ENCODE results near the gene ELOVL7.
A peak's percentile ranks its signal among the peaks of the same experiment; 100 is the strongest.

The ELOVL7 gene

GRCh38 chr5:60710362-60710761 is 133.7 kb downstream of the ELOVL7 start:
- Histone ChIP-seq H3K4me1 (ENCODE audit: insufficient read depth, low read length, severe bottlenecking) (no peaks in the 10 kb centered on the region), H3K27me3 (ENCODE audit: insufficient read depth, low read length) (no peaks in the 10 kb centered on the region), H3K27ac (ENCODE audit: low read depth, low read length, poor library complexity, severe bottlenecking) (no peak overlapping the region), H2AFZ (ENCODE audit: low read length) (no peak overlapping the region), H3K79me2 (ENCODE audit: insufficient read depth, low read length) (no peaks in the 10 kb centered on the region), H3F3A (ENCODE audit: insufficient read depth, low read length) (no peaks in the 10 kb centered on the region), H3K4me3 (ENCODE audit: low read depth, low read length, poor library complexity, severe bottlenecking) (no peak overlapping the region), H3K9me2 (ENCODE audit: low read depth, low read length) (no peaks in the 10 kb centered on the region), H3K9ac (ENCODE audit: low read length) (no peak overlapping the region), H3K9me3 (ENCODE audit: low read length) (no peaks in the 10 kb centered on the region), H3K36me3 (ENCODE audit: insufficient read depth, low read length) (no peaks in the 10 kb centered on the region), H3K4me2 (ENCODE audit: low read length) (no peak overlapping the region), H4K20me1 (ENCODE audit: insufficient read depth, low read length) (no peaks in the 10 kb centered on the region)
- TF ChIP-seq CTCF (IDR thresholded peaks at IDR 0.05; ENCODE audit: low read length): peak; percentile 10; the same call in 1 of the 2 replicates
- no peak for TF ChIP-seq EZH2 (IDR thresholded peaks at IDR 0.05; ENCODE audit: borderline replicate concordance, low read length)

GRCh38 chr5:60705144-60705543 is 138.9 kb downstream of the ELOVL7 start:
- no peak overlapping the region for H3K9ac ChIP-seq (ENCODE audit: low read length)
- H3K27ac ChIP-seq (ENCODE audit: low read depth, low read length, poor library complexity, severe bottlenecking): no peak overlapping the region
- TF ChIP-seq EZH2 (IDR thresholded peaks at IDR 0.05; ENCODE audit: borderline replicate concordance, low read length): no peak
- no peak for TF ChIP-seq CTCF (IDR thresholded peaks at IDR 0.05; ENCODE audit: low read length)
- H3K9me3 ChIP-seq (ENCODE audit: low read length): no peaks in the 10 kb centered on the region
- H3K79me2 ChIP-seq (ENCODE audit: insufficient read depth, low read length): no peaks in the 10 kb centered on the region
- H3K9me2 ChIP-seq (ENCODE audit: low read depth, low read length): no peaks in the 10 kb centered on the region
- H3K36me3 ChIP-seq (ENCODE audit: insufficient read depth, low read length): no peaks in the 10 kb centered on the region
- H3K4me3 ChIP-seq (ENCODE audit: low read depth, low read length, poor library complexity, severe bottlenecking): no peak overlapping the region
- no peak overlapping the region for H3K4me2 ChIP-seq (ENCODE audit: low read length)
- H2AFZ ChIP-seq (ENCODE audit: low read length): no peak overlapping the region
- peaks cover 13% of the 10 kb centered on the region for H3K4me1 ChIP-seq (ENCODE audit: insufficient read depth, low read length, severe bottlenecking)
- no peaks in the 10 kb centered on the region for H3F3A ChIP-seq (ENCODE audit: insufficient read depth, low read length)
- no peaks in the 10 kb centered on the region for H3K27me3 ChIP-seq (ENCODE audit: insufficient read depth, low read length)
- no peaks in the 10 kb centered on the region for H4K20me1 ChIP-seq (ENCODE audit: insufficient read depth, low read length)

- H3K9me3 ChIP-seq (ENCODE audit: low read length): no peaks in the 10 kb centered on the region
- H3K4me3 ChIP-seq (ENCODE audit: low read depth, low read length, poor library complexity, severe bottlenecking): no peak overlapping the region
- no peak overlapping the region for H3K9ac ChIP-seq (ENCODE audit: low read length)
- no peaks in the 10 kb centered on the region for H3K27me3 ChIP-seq (ENCODE audit: insufficient read depth, low read length)
- H3F3A ChIP-seq (ENCODE audit: insufficient read depth, low read length): no peaks in the 10 kb centered on the region
- H4K20me1 ChIP-seq (ENCODE audit: insufficient read depth, low read length): no peaks in the 10 kb centered on the region
- TF ChIP-seq CTCF (IDR thresholded peaks at IDR 0.05; ENCODE audit: low read length) (no peak), EZH2 (IDR thresholded peaks at IDR 0.05; ENCODE audit: borderline replicate concordance, low read length) (no peak)
- H3K4me2 ChIP-seq (ENCODE audit: low read length): no peak overlapping the region
- no peaks in the 10 kb centered on the region for H3K36me3 ChIP-seq (ENCODE audit: insufficient read depth, low read length)
- peaks cover 16% of the 10 kb centered on the region for H3K4me1 ChIP-seq (ENCODE audit: insufficient read depth, low read length, severe bottlenecking)
- H3K27ac ChIP-seq (ENCODE audit: low read depth, low read length, poor library complexity, severe bottlenecking): no peak overlapping the region
- H3K79me2 ChIP-seq (ENCODE audit: insufficient read depth, low read length): peaks cover 5% of the 10 kb centered on the region
- H3K9me2 ChIP-seq (ENCODE audit: low read depth, low read length): no peaks in the 10 kb centered on the region
- no peak overlapping the region for H2AFZ ChIP-seq (ENCODE audit: low read length)
These were observed 140.1 kb downstream of the ELOVL7 start for GRCh38 chr5:60703944-60704343.

Measured in OCI-LY1 (cell line).